HepG2 (cell line): ENCODE measurements around the gene CACNB4. TPM values are rescaled to one million over a fixed set of nuclear protein-coding genes. Genes with fewer than 3 reads are reported as not detected.
A peak's percentile ranks its signal among the peaks of the same experiment; 100 is the strongest.

ENCODE experiments used
- ATAC-seq: fragments of 200-7000 bp; cut with Tn5 transposase; 3 replicates; pipeline ENCODE4 v1.9.1; 2020; ENCODE audit warnings: mild to moderate bottlenecking, moderate library complexity
- BruUV-seq: library from RNA; stranded (reverse); fragments of 400-500 nt; replicated peaks from 2 replicates; lab custom pipeline; 2021; lab: Mats Ljungman, UMichigan
- CTCF ChIA-PET: fragments of 300-600 bp; formaldehyde crosslinking; extraction: SDS; loops from one replicate; lab custom pipeline; 2021; ENCODE audit warnings: low total read pairs, inconsistent platforms, low intra/inter-chr PET ratio; lab: Yijun Ruan, JAX
- POLR2A ChIA-PET: fragments of 350-600 bp; sonication (Branson Sonifier 250); formaldehyde crosslinking; loops from one replicate; lab custom pipeline; 2020; ENCODE audit warnings: antibody characterized with exemption, inconsistent platforms; lab: Yijun Ruan, JAX
- DNase-seq: peaks from one replicate; pipeline ENCODE4 v3.0.0-alpha.2; 2015; ENCODE audit warnings: low spot score
- FAIRE-seq: peaks from 3 replicates; lab custom pipeline; 2011; peaks lifted over from hg19 to GRCh38; lab: Jason Lieb, UNC
- H2AFZ ChIP-seq: one replicate; pipeline ENCODE4 v1.6.1; 2011; ENCODE audit warnings: low read length, inconsistent platforms
- H3K27ac ChIP-seq: fragments of 300-600 bp; 3 replicates; pipeline ENCODE4 v1.8.0; 2011; ENCODE audit warnings: mixed run types, mild to moderate bottlenecking, mixed read lengths, low read length, inconsistent platforms; ENCODE audit not compliant: insufficient read depth; ENCODE audit errors: extremely low read length
- H3K27me3 ChIP-seq, 2 experiments: fragments of 200-600 bp in 1 of 2; 2 replicates in 1 of 2; 3 replicates in 1 of 2; pipeline versions ENCODE4 v1.6.0 to v1.8.0; 2011; ENCODE audit warnings: low read length in 2 of 2, mild to moderate bottlenecking in 2 of 2, moderate library complexity in 2 of 2, inconsistent platforms in 1 of 2; ENCODE audit not compliant: insufficient read depth in 2 of 2, control insufficient read depth in 1 of 2
- H3K36me3 ChIP-seq, 2 experiments: fragments of 200-600 bp in 1 of 2; replicated peaks in 1 of 2; 2 replicates in 1 of 2; 3 replicates in 1 of 2; pipeline versions ENCODE4 v1.5.1 to v1.8.0; 2011; ENCODE audit warnings: low read length in 2 of 2, inconsistent platforms in 1 of 2; ENCODE audit not compliant: insufficient read depth in 2 of 2, control insufficient read depth in 1 of 2
- H3K4me1 ChIP-seq: 2 replicates; pipeline ENCODE4 v1.5.1; 2012; ENCODE audit warnings: low read length, inconsistent platforms; ENCODE audit not compliant: insufficient read depth
- H3K4me2 ChIP-seq: 2 replicates; pipeline ENCODE4 v1.6.0; 2011; ENCODE audit warnings: low read depth, low read length, inconsistent platforms
- H3K4me3 ChIP-seq, 3 experiments: fragments of 200-600 bp in 1 of 3; sonication (generic), shearing (Covaris generic) in 1 of 3; replicated peaks in 1 of 3; 2 replicates each; pipeline ENCODE4 v1.5.1; 2011 to 2016; ENCODE audit warnings: low read length in 3 of 3, inconsistent platforms in 2 of 3, low read depth in 2 of 3, mild to moderate bottlenecking in 2 of 3, control low read depth in 1 of 3, mixed read lengths in 1 of 3; ENCODE audit not compliant: insufficient read depth in 1 of 3
- H3K79me2 ChIP-seq: one replicate; pipeline ENCODE4 v1.6.1; 2011; ENCODE audit warnings: low read length, inconsistent platforms; ENCODE audit not compliant: insufficient read depth
- H3K9ac ChIP-seq: 2 replicates; pipeline ENCODE4 v1.6.0; 2011; ENCODE audit warnings: mild to moderate bottlenecking, low read depth, low read length, inconsistent platforms; ENCODE audit not compliant: insufficient read depth
- H3K9me3 ChIP-seq: 2 replicates; pipeline ENCODE4 v1.5.1; 2012; ENCODE audit warnings: mild to moderate bottlenecking, low read length
- H4K20me1 ChIP-seq: 2 replicates; pipeline ENCODE4 v1.6.0; 2011; ENCODE audit warnings: inconsistent platforms, mild to moderate bottlenecking, low read length, moderate library complexity; ENCODE audit not compliant: insufficient read depth
- HNRNPH1 ChIP-seq: fragments of 200-400 bp; formaldehyde crosslinking; optimal IDR thresholded peaks from 2 replicates; pipeline ENCODE3; 2017; ENCODE audit warnings: mild to moderate bottlenecking, low read depth, low read length
- NFKBIZ ChIP-seq: IDR thresholded peaks from 2 replicates; pipeline ENCODE4 v1.6.1; 2018; ENCODE audit warnings: missing genetic modification reagents, missing compliant biosample characterization
- NFYC ChIP-seq: IDR thresholded peaks from 2 replicates; pipeline ENCODE4 v1.6.1; 2016; ENCODE audit warnings: missing genetic modification reagents, missing compliant biosample characterization
- RAD51 ChIP-seq: fragments of 450-650 bp; IDR thresholded peaks from 2 replicates; pipeline ENCODE4 v1.6.1; 2016; ENCODE audit warnings: borderline replicate concordance
- SNRNP70 ChIP-seq: fragments of 200-400 bp; formaldehyde crosslinking; IDR thresholded peaks from 2 replicates; pipeline ENCODE4 v1.6.1; 2017; ENCODE audit warnings: mild to moderate bottlenecking, low read depth, low read length, moderate library complexity
- ZNF577 ChIP-seq: sonication (generic); formaldehyde crosslinking; IDR thresholded peaks from 2 replicates; pipeline ENCODE4 v1.4.0; 2020; ENCODE audit warnings: mild to moderate bottlenecking, low read depth, missing genetic modification reagents, borderline replicate concordance
- ZNF749 ChIP-seq: sonication (generic); formaldehyde crosslinking; IDR thresholded peaks from 2 replicates; pipeline ENCODE4 v1.8.0; 2022; ENCODE audit warnings: mild to moderate bottlenecking, missing genetic modification reagents, moderate library complexity, borderline replicate concordance
- ZNF75D ChIP-seq: sonication (generic); formaldehyde crosslinking; IDR thresholded peaks from 2 replicates; pipeline ENCODE4 v1.8.1; 2023; ENCODE audit warnings: missing genetic modification reagents, mild to moderate bottlenecking, borderline replicate concordance
- WGBS: methylation state at CpG from one replicate; pipeline ENCODE4 v1.1.6; 2017; ENCODE audit warnings: low lambda C conversion rate; 5-methylcytosine and 5-hydroxymethylcytosine counted together
- in situ Hi-C: cut with HindIII; loops from 2 replicates; pipeline ENCODE4 v1.10.0; 2017; ENCODE audit warnings: low pct_unique_long_range_greater_than_20kb; ENCODE audit not compliant: extremely low pct_ligation_motif_present
- intact Hi-C: fragments of 100-400 bp; cut with micrococcal nuclease; formaldehyde crosslinking; loops from one replicate; pipeline ENCODE4 v1.10.0; 2022; ENCODE audit not compliant: unreplicated experiment
- polyA plus RNA-seq, 8 experiments: library from polyadenylated mRNA; depleted of rRNA in 3 of 8; stranded (reverse) in 7 of 8; unstranded in 1 of 8; fragments of >200 nt; fragmentation: Illumina TruSeq in 4 of 8; extraction: Trizol in 4 of 8; gene quantifications; 2 replicates each; pipeline versions ENCODE4 v1.2.1 to v1.2.3, GENCODE V29; 2011 to 2016; ENCODE audit warnings: low read depth in 4 of 8, missing spikeins in 1 of 8, mixed read lengths in 1 of 8; ENCODE audit not compliant: insufficient read depth in 1 of 8
- total RNA-seq, 5 experiments: library from RNA; depleted of rRNA; stranded (reverse); fragments of >200 nt; fragmentation: Illumina TruSeq; extraction: Trizol; gene quantifications; 2 replicates each; pipeline ENCODE4 v1.2.3, GENCODE V29; 2016; ENCODE audit warnings: low read depth in 1 of 5
- TF ChIP-seq, protein P1 (sequence below): sonication (generic); formaldehyde crosslinking; IDR thresholded peaks from 2 replicates; pipeline ENCODE4 v1.8.0; 2022; ENCODE audit warnings: mild to moderate bottlenecking, missing genetic modification reagents, moderate library complexity

CACNB4 gene
- total and polyA plus RNA-seq, 2 of the 13 experiments (the other 11 are each of a cell fraction or from before 2014, with no cell fraction given): 5.1 to 14.3 TPM

DNA sequence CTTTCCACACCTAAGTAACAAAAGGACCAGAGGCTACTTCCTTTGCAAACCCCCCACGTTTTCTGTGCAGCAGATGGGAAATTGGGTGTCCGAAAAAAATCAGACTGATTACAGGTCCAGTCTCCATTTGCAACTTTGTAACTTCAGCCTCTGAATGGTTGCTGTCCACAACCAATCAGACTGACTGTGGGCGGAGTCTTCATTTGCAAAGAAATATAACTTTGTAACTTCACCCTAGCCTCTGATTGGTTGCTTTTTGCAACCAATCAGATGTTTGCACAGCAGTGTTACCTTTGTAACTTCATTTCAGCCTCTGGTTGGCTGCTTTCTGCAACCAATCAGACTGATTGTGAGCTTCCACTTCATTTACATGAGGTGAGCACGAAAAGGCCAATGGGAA lies 27.8 kb upstream of the CACNB4 start:
- Histone ChIP-seq H3K36me3 (peaks cover 0 to 5% of the 10 kb centered on the region in 2 experiments; a peak in 3 of 5 replicates), H3K79me2 (no peaks in the 10 kb centered on the region), H3K9ac (no peak overlapping the region), H3K9me3 (no peaks in the 10 kb centered on the region), H4K20me1 (no peaks in the 10 kb centered on the region), H3K4me3 (no peak overlapping the region), H3K4me1 (no peaks in the 10 kb centered on the region), H3K27me3 (no peaks in the 10 kb centered on the region), H2AFZ (no peak overlapping the region), H3K27ac (no peak overlapping the region), H3K4me2 (no peak overlapping the region)
- 96% methylated on average over 4 of the region's 4 CpGs for WGBS
- TF ChIP-seq ZNF749 (CRISPR knock-in tag) (no peak), NFYC (CRISPR knock-in tag) (0 out of 2 replicates have a peak, but pooled peaks have one; percentile 28)
- BruUV-seq: no TSS peak
- POLR2A ChIA-PET: no interaction called here
- no peak for ATAC-seq
- DNase-seq: no peak
- FAIRE-seq: no peak
- intact Hi-C loops (no loop called here), in situ Hi-C loops (no loop called here)
- CTCF ChIA-PET: no interaction called here

GRCh38 chr2:152122161-152122560 lies 23.3 kb upstream of the CACNB4 start:
- ChIA-PET CTCF (no interaction called here), POLR2A (no interaction called here)
- ATAC-seq: no peak

More at GRCh38 chr2:152122161-152122560, 23.3 kb upstream of the CACNB4 start:
- H3K4me1 ChIP-seq: no peaks in the 10 kb centered on the region
- H3K27me3 ChIP-seq: no peaks in the 10 kb centered on the region
- no peak for TF ChIP-seq ZNF75D (CRISPR knock-in tag)
- TF ChIP-seq HNRNPH1: no peak
- TF ChIP-seq, protein P1, sequence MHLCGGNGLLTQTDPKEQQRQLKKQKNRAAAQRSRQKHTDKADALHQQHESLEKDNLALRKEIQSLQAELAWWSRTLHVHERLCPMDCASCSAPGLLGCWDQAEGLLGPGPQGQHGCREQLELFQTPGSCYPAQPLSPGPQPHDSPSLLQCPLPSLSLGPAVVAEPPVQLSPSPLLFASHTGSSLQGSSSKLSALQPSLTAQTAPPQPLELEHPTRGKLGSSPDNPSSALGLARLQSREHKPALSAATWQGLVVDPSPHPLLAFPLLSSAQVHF (CRISPR knock-in tag): no peak
- no peak for TF ChIP-seq RAD51
- TF ChIP-seq SNRNP70: no peak
- no peak for TF ChIP-seq ZNF577 (CRISPR knock-in tag)
- no peak for TF ChIP-seq NFKBIZ (CRISPR knock-in tag)
- H3K9ac ChIP-seq: no peak overlapping the region
- intact Hi-C loops (no loop called here), in situ Hi-C loops (no loop called here)
- FAIRE-seq (no peak), DNase-seq (no peak)
- no peaks in the 10 kb centered on the region for H3K79me2 ChIP-seq
- no TSS peak for BruUV-seq
- H2AFZ ChIP-seq: no peak overlapping the region
- WGBS: 98% methylated on average over 2 of the region's 2 CpGs
- H3K27ac ChIP-seq: no peak overlapping the region
- H3K4me2 ChIP-seq: no peak overlapping the region
- no peaks in the 10 kb centered on the region for H3K9me3 ChIP-seq
- no peaks in the 10 kb centered on the region for H4K20me1 ChIP-seq
- H3K36me3 ChIP-seq: peaks cover 0 to 5% of the 10 kb centered on the region in 2 experiments; a peak in 3 of 5 replicates
- H3K4me3 ChIP-seq: no peak overlapping the region
